Stimulated activated CD8-positive, alpha-beta memory T cell treated with anti-CD3 and anti-CD28 coated beads, Interleukin-2, amount 100 ng/mL, for 48 hours (primary cell): ENCODE results near the gene CD93.

ENCODE experiments used
- DNase-seq, 2 donors: peaks; one replicate each; pipeline ENCODE4 v3.0.0-alpha.2; 2020; ENCODE audit warnings: low read depth in 2 of 2

The CD93 gene

GRCh38 chr20:23120936-23121750 is 35.0 kb upstream of the CD93 start:
- DNase-seq: no peak

GRCh38 chr20:23120261-23120660 is 34.1 kb upstream of the CD93 start:
- no peak for DNase-seq

DNA sequence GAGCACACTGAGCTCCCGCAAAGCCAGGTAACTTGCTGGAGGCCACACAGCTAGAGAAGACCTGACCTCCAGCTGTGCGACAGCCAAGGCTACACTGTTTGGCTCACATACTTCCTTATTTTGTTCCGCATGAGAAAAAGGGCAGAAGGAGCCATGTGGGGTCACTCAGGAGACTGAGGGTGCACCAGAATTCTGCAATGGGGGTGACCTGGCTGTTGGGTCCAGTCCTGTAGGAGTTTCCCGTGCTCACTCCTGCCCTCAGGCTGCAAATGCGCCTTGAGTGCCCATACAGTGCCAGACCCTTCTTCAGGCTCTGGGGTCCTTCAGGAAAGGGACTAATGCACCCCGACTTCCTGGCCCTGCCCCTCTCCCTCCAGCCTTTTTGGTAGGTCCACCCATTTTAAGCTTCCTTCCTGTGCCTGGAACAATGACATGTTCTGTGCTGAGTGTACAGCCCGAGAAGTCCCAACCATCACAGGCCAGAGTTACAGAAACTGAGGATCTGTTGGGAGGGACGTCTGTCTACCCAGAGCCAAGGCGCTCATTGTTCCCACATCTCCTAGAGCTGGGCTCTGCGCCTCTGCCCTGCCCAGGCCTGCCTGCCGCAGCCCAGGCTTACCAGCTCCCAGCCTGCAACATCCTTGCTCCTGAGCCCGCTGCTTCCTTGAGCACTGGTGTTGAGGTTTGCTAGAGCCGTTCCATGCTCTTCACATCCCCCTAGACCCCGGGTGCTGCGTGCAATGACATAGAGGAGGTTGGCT is 33.5 kb upstream of the CD93 start:
- DNase-seq: no peak

- DNase-seq: no peak
These were observed 32.6 kb upstream of the CD93 start for GRCh38 chr20:23118766-23119165.

DNA sequence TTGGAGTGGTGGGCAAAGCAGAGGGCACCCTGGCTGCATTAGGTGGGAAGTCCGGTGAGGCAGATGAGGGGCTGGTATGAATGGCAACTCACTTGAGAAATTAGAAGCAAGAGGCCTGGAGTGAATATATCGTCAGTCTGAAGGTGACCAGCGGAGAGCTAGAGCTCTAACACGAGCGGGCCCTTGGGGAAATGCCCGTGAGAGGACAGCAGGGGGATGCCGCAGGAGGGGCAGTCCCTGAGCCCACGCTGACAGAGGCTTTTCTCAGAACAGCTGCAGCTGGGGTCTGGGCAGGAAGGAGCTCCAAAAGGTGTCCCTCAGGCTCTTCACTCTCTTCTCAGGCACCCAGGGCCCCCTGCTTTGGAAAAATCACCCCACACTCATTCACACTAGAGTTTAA is 32.0 kb upstream of the CD93 start:
- DNase-seq: no peak

DNA sequence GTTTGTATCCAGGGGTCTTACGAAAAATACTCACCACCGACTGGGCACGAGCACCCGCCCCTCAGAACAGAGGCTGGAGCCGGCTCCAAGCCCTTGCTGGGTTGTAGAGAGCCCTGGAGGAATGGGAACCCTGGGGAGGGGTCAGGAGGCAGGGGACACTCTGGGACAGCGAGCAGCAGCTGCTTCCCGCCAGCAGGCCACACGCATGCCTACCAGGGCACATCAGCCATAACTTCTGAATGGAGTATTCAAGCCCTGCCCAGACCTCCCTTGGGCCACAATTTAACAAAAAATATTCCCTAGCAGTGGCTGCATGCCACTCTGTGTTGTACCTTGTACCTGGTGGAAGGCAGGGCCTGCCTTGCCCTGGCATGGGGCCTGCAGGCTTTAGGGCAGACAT is 31.6 kb upstream of the CD93 start:
- no peak for DNase-seq

DNA sequence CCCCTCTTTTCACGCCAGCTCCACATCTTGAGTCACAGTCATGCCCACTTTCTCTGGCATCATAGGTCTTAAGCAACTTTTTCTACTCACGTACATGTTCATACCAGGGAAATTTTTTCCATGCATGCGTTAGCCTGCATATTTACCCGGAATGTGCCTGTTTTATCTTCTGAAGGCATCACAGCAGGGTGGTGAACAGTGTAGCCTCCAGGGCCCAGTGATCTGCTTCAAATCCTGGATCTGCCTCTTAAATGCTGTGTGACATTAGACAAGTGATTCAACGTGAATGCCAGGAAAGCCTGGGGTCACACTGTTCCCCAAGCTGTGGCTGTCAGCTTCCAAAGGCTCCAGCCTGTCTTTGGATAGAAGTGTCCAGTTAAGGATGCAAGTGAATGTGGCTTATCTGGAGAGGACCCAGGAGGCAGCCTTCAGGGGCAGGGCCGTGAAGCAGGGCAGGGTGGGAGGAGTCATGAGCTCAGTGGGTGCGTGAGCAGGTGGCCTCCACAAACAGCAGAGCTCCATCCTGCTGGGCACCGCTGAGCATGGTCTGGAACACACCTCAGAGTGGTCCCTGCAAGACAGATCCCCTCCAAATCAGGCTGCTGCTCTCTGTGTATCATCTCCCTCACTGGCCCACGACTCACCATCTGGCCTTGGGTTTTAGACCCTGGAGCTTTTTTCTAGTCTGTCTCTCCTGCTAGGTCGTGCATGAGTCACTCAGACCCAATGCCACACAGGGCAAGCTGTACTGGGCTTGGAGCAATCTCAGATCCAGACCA is 30.4 kb upstream of the CD93 start:
- DNase-seq: no peak

GRCh38 chr20:23115822-23116221 is 29.7 kb upstream of the CD93 start:
- no peak for DNase-seq

DNA sequence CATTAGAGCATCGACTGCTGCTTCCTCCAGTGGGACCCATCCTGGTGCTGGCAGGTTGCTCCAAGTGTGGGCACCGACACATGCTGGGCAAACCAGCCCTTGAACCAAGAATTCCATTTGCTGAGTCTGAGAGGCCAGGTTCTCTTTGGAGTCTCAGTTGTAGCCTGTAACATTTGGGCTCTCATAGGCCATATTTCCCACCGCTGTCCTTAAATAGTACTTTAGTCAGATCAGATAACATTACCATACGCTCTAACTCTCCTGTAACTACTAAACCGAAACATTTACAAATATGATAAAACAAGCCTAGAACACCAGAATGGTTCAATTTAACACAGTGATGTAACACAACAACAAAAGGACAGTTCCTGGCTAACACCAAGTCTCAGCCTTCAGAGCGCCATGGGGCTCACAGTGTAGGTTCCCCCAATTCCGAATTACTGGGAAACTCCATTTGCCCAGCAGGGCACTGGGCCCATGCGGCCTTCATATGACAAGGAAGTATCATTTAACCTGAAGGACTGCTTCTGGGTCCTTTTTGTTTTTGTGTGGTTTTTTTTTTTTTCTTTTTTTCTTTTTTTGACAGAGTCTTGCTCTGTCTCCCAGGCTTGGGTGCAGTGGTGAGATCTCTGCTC is 28.4 kb upstream of the CD93 start:
- DNase-seq: no peak

DNA sequence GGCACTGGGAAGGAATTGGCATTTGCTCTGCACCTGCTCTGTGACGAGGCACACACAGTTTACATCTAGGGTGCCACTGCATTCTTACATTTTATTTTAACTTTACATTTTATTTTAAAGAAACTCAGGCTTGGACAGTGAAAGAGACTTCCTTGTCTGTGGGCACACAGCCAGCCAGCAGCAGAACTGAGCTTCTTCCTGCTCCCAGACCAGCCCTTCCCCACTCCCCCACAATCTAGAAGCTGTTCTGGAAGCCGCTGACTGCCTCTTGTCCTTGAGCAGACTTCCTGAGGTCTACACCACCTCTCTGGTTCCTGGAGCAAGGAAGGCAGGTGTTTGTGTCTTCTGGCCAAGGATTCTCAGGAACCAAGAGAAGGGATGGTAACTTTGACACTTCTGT is 27.9 kb upstream of the CD93 start:
- no peak for DNase-seq

GRCh38 chr20:23112595-23112994 is 26.5 kb upstream of the CD93 start:
- DNase-seq: no peak

GRCh38 chr20:23111944-23112342 is 25.8 kb upstream of the CD93 start:
- DNase-seq: no peak

GRCh38 chr20:23111307-23111943 is 25.3 kb upstream of the CD93 start:
- DNase-seq: no peak

- DNase-seq: no peak
These were observed 22.7 kb upstream of the CD93 start for GRCh38 chr20:23108871-23109270.

- DNase-seq: no peak
These were observed 21.3 kb upstream of the CD93 start for GRCh38 chr20:23107466-23107865.

- no peak for DNase-seq
These were observed 20.2 kb upstream of the CD93 start for GRCh38 chr20:23106271-23106851.

DNA sequence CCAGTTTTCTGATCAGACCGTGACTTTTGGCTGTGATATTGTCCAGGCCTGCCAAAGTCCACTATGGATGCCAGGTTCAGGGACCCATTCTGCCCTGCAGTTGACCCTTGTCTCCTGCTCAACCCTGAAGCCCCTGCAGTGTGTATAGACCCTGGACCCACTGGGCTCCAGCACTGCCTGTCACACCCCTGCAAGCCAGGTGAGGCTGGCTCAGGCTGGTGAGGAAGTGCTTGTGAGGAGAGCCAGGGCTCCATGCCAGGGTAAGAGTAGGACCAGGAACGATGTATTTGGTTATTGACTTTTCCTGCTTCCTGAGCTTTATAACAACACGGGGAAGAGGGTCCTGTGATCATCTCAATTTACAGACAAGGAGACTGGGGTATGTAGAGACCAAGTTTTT is 19.1 kb upstream of the CD93 start:
- DNase-seq: no peak

DNA sequence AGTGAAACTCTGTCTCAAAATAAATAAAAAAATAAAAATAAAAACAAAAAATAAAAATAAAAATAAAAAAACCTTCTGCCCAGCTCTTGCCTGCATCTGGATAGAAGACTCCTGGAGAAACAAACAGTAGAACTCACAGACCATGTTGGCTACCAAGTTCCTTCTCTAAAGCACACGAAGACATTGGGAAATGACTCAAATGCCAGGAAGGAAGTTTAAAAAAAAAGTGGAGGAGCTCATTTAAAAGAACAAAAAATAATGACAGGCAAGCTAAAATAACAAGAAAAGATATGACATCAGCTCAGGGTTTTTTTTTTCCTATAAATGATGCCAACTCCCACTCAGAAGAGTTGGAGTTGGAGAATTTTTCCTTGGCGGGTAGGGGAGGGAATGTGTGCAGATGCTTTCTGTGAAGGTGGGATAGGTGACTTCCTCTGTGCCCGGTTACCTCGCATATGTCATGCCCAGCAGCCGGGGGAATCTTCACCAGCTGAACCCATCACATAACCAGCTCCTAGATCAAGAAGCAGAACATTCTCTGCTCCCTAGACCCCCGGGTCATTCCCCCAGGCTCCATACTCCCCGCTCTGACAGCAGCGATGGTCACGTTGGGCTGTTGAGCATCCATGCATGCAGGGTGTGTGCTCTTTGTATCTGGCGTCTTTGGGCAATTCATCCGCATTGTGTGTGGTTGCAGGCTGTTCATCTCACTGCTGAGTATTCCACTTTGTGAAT is 17.3 kb upstream of the CD93 start:
- DNase-seq: no peak

- DNase-seq: no peak
These were observed 15.7 kb upstream of the CD93 start for GRCh38 chr20:23101696-23102406.

- no peak for DNase-seq
These were observed 14.6 kb upstream of the CD93 start for GRCh38 chr20:23100720-23101107.
